HEK293 (cell line): ENCODE data around the gene ANTXR1.

ENCODE experiments used
- CTCF ChIA-PET: fragments of 350-600 bp; formaldehyde crosslinking; extraction: SDS; loops from one replicate; lab custom pipeline; 2021; ENCODE audit warnings: antibody characterized with exemption; lab: Yijun Ruan, JAX
- POLR2A ChIA-PET: fragments of 300-600 bp; formaldehyde crosslinking; extraction: SDS; loops from one replicate; lab custom pipeline; 2020; ENCODE audit warnings: antibody characterized with exemption, inconsistent platforms; lab: Yijun Ruan, JAX
- H3K27ac ChIP-seq: fragments of 200-500 bp; sonication (Bioruptor generic); 2 replicates; pipeline ENCODE4 v1.5.1; 2014; ENCODE audit warnings: low read depth, low read length, control low read depth, inconsistent platforms; ENCODE audit errors: extremely low read depth
- H3K36me3 ChIP-seq, 2 experiments: fragments of 200-500 bp in 1 of 2; sonication (Bioruptor generic) in 1 of 2; 1 replicate in 1 of 2; 2 replicates in 1 of 2; pipeline ENCODE4 v1.5.1; 2014 to 2017; ENCODE audit warnings: inconsistent platforms in 2 of 2, low read length in 2 of 2; ENCODE audit not compliant: control insufficient read depth in 2 of 2, insufficient read depth in 1 of 2
- H3K4me1 ChIP-seq: fragments of 200-500 bp; sonication (Bioruptor generic); 2 replicates; pipeline ENCODE4 v1.5.1; 2014; ENCODE audit warnings: mild to moderate bottlenecking, low read length, inconsistent platforms; ENCODE audit not compliant: control insufficient read depth, insufficient read depth
- H3K4me3 ChIP-seq: 2 replicates; pipeline ENCODE4 v1.5.1; 2011; ENCODE audit warnings: low read depth, mild to moderate bottlenecking, control low read depth, low read length, moderate library complexity
- H3K9me3 ChIP-seq: fragments of 200-500 bp; sonication (Bioruptor generic); 2 replicates; pipeline ENCODE4 v1.5.1; 2014; ENCODE audit warnings: low read depth, low read length, inconsistent platforms; ENCODE audit not compliant: control insufficient read depth, insufficient read depth
- BCL11A ChIP-seq: fragments of 450-650 bp; formaldehyde crosslinking; IDR thresholded peaks from 2 replicates; pipeline ENCODE4 v1.5.1; 2016; ENCODE audit warnings: low read depth, missing biosample characterization, missing genetic modification characterization
- BCL11B ChIP-seq: fragments of 450-650 bp; formaldehyde crosslinking; IDR thresholded peaks from 2 replicates; pipeline ENCODE4 v1.5.1; 2016; ENCODE audit warnings: low read depth, missing biosample characterization, missing genetic modification characterization
- FEZF1 ChIP-seq: fragments of 450-650 bp; formaldehyde crosslinking; IDR thresholded peaks from 2 replicates; pipeline ENCODE4 v1.5.1; 2016; ENCODE audit warnings: missing biosample characterization, missing genetic modification characterization
- GLI2 ChIP-seq: fragments of 450-650 bp; formaldehyde crosslinking; IDR thresholded peaks from 2 replicates; pipeline ENCODE4; 2017; ENCODE audit warnings: missing biosample characterization, missing genetic modification characterization, low read depth, borderline replicate concordance
- GLI4 ChIP-seq: fragments of 450-650 bp; formaldehyde crosslinking; IDR thresholded peaks from 2 replicates; pipeline ENCODE4 v1.5.1; 2016; ENCODE audit warnings: missing biosample characterization, missing genetic modification characterization
- GLIS1 ChIP-seq: fragments of 450-650 bp; formaldehyde crosslinking; IDR thresholded peaks from 2 replicates; pipeline ENCODE4 v1.5.1; 2016; ENCODE audit warnings: missing biosample characterization, missing genetic modification characterization
- HOXA7 ChIP-seq: sonication (generic); formaldehyde crosslinking; IDR thresholded peaks from 2 replicates; pipeline ENCODE4 v1.8.1; 2022; ENCODE audit warnings: missing genetic modification reagents, borderline replicate concordance
- HOXD13 ChIP-seq: sonication (generic); formaldehyde crosslinking; IDR thresholded peaks from 2 replicates; pipeline ENCODE4 v1.8.0; 2022; ENCODE audit warnings: missing genetic modification reagents, borderline replicate concordance
- IKZF3 ChIP-seq: fragments of 450-650 bp; IDR thresholded peaks from 2 replicates; pipeline ENCODE4 v1.5.0; 2018; ENCODE audit warnings: missing biosample characterization, mild to moderate bottlenecking, missing genetic modification characterization, moderate library complexity
- MZF1 ChIP-seq: fragments of 450-650 bp; formaldehyde crosslinking; IDR thresholded peaks from 2 replicates; pipeline ENCODE4 v1.5.1; 2017; ENCODE audit warnings: missing biosample characterization, missing genetic modification characterization, borderline replicate concordance
- ZEB2 ChIP-seq: fragments of 450-650 bp; formaldehyde crosslinking; IDR thresholded peaks from 2 replicates; pipeline ENCODE4 v1.5.1; 2016; ENCODE audit warnings: missing biosample characterization, missing genetic modification characterization
- ZFP37 ChIP-seq: fragments of 450-650 bp; formaldehyde crosslinking; IDR thresholded peaks from 2 replicates; pipeline ENCODE4 v1.5.1; 2016; ENCODE audit warnings: missing biosample characterization, missing genetic modification characterization
- ZNF148 ChIP-seq: fragments of 450-650 bp; formaldehyde crosslinking; IDR thresholded peaks from 2 replicates; pipeline ENCODE4 v1.5.0; 2017; ENCODE audit warnings: missing biosample characterization, missing genetic modification characterization, borderline replicate concordance
- ZNF214 ChIP-seq: fragments of 450-650 bp; formaldehyde crosslinking; IDR thresholded peaks from 2 replicates; pipeline ENCODE4 v1.5.1; 2017; ENCODE audit warnings: missing biosample characterization, mild to moderate bottlenecking, missing genetic modification characterization, borderline replicate concordance
- ZNF223 ChIP-seq: fragments of 450-650 bp; formaldehyde crosslinking; IDR thresholded peaks from 2 replicates; pipeline ENCODE4 v1.5.1; 2016; ENCODE audit warnings: missing biosample characterization, missing genetic modification characterization
- ZNF23 ChIP-seq: fragments of 450-650 bp; formaldehyde crosslinking; IDR thresholded peaks from 2 replicates; pipeline ENCODE4 v1.5.1; 2016; ENCODE audit warnings: missing biosample characterization, missing genetic modification characterization, borderline replicate concordance
- ZNF239 ChIP-seq: fragments of 450-650 bp; formaldehyde crosslinking; IDR thresholded peaks from 2 replicates; pipeline ENCODE4 v1.5.1; 2016; ENCODE audit warnings: missing biosample characterization, missing genetic modification characterization
- ZNF248 ChIP-seq: fragments of 450-650 bp; formaldehyde crosslinking; IDR thresholded peaks from 2 replicates; pipeline ENCODE4 v1.5.1; 2017; ENCODE audit warnings: missing biosample characterization, missing genetic modification characterization
- ZNF280C ChIP-seq: fragments of 450-650 bp; formaldehyde crosslinking; IDR thresholded peaks from 2 replicates; pipeline ENCODE4 v1.5.1; 2016; ENCODE audit warnings: missing biosample characterization, missing genetic modification characterization
- ZNF341 ChIP-seq: fragments of 450-650 bp; formaldehyde crosslinking; IDR thresholded peaks from 2 replicates; pipeline ENCODE4; 2016; ENCODE audit warnings: low read depth, missing biosample characterization, missing genetic modification characterization
- ZNF404 ChIP-seq: fragments of 450-650 bp; formaldehyde crosslinking; IDR thresholded peaks from 2 replicates; pipeline ENCODE4 v1.5.1; 2017; ENCODE audit warnings: missing biosample characterization, missing genetic modification characterization
- ZNF423 ChIP-seq: fragments of 450-650 bp; formaldehyde crosslinking; IDR thresholded peaks from 2 replicates; pipeline ENCODE4 v1.5.1; 2016; ENCODE audit warnings: missing biosample characterization, missing genetic modification characterization
- ZNF571 ChIP-seq: fragments of 450-650 bp; formaldehyde crosslinking; IDR thresholded peaks from 2 replicates; pipeline ENCODE4 v1.5.0; 2017; ENCODE audit warnings: missing biosample characterization, missing genetic modification characterization
- ZNF624 ChIP-seq: fragments of 450-650 bp; formaldehyde crosslinking; IDR thresholded peaks from 2 replicates; pipeline ENCODE4 v1.5.1; 2017; ENCODE audit warnings: missing biosample characterization, missing genetic modification characterization
- ZNF658 ChIP-seq: fragments of 450-650 bp; formaldehyde crosslinking; IDR thresholded peaks from 2 replicates; pipeline ENCODE4; 2016; ENCODE audit warnings: missing biosample characterization, missing genetic modification characterization
- ZNF664 ChIP-seq: fragments of 450-650 bp; formaldehyde crosslinking; IDR thresholded peaks from 2 replicates; pipeline ENCODE4 v1.5.1; 2016; ENCODE audit warnings: missing biosample characterization, missing genetic modification characterization
- ZNF776 ChIP-seq: fragments of 450-650 bp; formaldehyde crosslinking; IDR thresholded peaks from 2 replicates; pipeline ENCODE4 v1.5.0; 2017; ENCODE audit warnings: missing biosample characterization, missing genetic modification characterization, borderline replicate concordance
- ZNF830 ChIP-seq: fragments of 450-650 bp; IDR thresholded peaks from 2 replicates; pipeline ENCODE4 v1.5.0; 2018; ENCODE audit warnings: missing biosample characterization, missing genetic modification characterization, low read depth, mild to moderate bottlenecking, moderate library complexity
- ZSCAN5A ChIP-seq: fragments of 450-650 bp; formaldehyde crosslinking; IDR thresholded peaks from 2 replicates; pipeline ENCODE4 v1.5.1; 2016; ENCODE audit warnings: missing biosample characterization, missing genetic modification characterization

The ANTXR1 gene

DNA sequence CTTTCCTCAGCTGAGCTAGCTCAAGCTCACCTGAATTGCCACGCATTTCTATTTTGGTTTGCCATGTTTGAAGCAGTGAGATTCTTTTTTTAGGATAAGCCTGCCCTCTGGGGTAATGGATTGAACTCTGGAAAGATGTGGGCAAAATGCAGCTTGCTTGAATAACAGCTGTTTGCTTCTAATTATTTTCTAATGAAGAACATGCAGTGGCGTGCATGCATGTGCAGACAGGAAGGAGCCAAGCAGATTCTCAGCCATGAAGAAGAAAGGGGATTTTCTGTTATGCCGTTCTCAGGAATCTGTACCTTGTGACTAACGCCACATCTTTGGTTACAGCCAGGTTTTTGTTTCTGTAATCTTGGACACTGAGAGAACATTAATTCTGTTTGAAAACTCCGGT, 171.2 kb downstream of the ANTXR1 start:
- Histone ChIP-seq H3K4me1 (no peaks in the 10 kb centered on the region), H3K27ac (no peak overlapping the region), H3K9me3 (no peaks in the 10 kb centered on the region), H3K36me3 (peaks cover 12 to 27% of the 10 kb centered on the region in 2 experiments), H3K4me3 (no peak overlapping the region)
- CTCF ChIA-PET, result interaction anchor here (0.5 to 1.0 kb wide), 2 partner anchors 12 to 722 kb away, joined by 3 to 6 read pairs; no protein-coding TSS in a partner anchor
- TF ChIP-seq FEZF1 (tag by site-specific recombination) (no peak), ZNF239 (tag by site-specific recombination) (no peak), BCL11A (tag by site-specific recombination) (no peak), ZNF248 (tag by site-specific recombination) (no peak), ZNF423 (tag by site-specific recombination) (no peak), ZEB2 (no peak), ZNF658 (no peak), ZNF223 (tag by site-specific recombination) (no peak), IKZF3 (tag by site-specific recombination) (no peak), HOXA7 (CRISPR knock-in tag) (no peak), GLI4 (tag by site-specific recombination) (no peak), ZSCAN5A (no peak), ZNF404 (no peak)
- POLR2A ChIA-PET, result no interaction called here

- ChIA-PET POLR2A (no interaction called here), CTCF (no interaction called here)
- TF ChIP-seq ZNF23 (tag by site-specific recombination) (no peak), GLIS1 (tag by site-specific recombination) (peak; percentile 82), MZF1 (tag by site-specific recombination) (peak; percentile 75; the same call in 1 of the 2 replicates), ZNF830 (tag by site-specific recombination) (no peak)
- no peak overlapping the region for H3K4me3 ChIP-seq
- no peak overlapping the region for H3K27ac ChIP-seq
- peaks cover 12 to 27% of the 10 kb centered on the region in 2 experiments for H3K36me3 ChIP-seq
- H3K4me1 ChIP-seq, result no peaks in the 10 kb centered on the region
- no peaks in the 10 kb centered on the region for H3K9me3 ChIP-seq
Observed at GRCh38 chr2:69185807-69186206, 172.8 kb downstream of the ANTXR1 start.

- CTCF ChIA-PET, result interaction anchor here (1.0 kb wide), 1 partner anchor 120 kb away, joined by 3 read pairs; no protein-coding TSS in a partner anchor
- Histone ChIP-seq H3K36me3 (peaks cover 12 to 26% of the 10 kb centered on the region in 2 experiments), H3K9me3 (no peaks in the 10 kb centered on the region), H3K27ac (no peak overlapping the region), H3K4me3 (no peak overlapping the region), H3K4me1 (no peaks in the 10 kb centered on the region)
- POLR2A ChIA-PET, result no interaction called here
- no peak for TF ChIP-seq BCL11B
- TF ChIP-seq GLI2 (tag by site-specific recombination), result no peak
- TF ChIP-seq HOXD13 (CRISPR knock-in tag), result no peak
- no peak for TF ChIP-seq ZNF214 (tag by site-specific recombination)
- no peak for TF ChIP-seq ZNF341
- no peak for TF ChIP-seq ZNF148 (tag by site-specific recombination)
- no peak for TF ChIP-seq ZNF776
- TF ChIP-seq ZFP37 (tag by site-specific recombination), result no peak
- TF ChIP-seq ZNF624 (tag by site-specific recombination), result no peak
- no peak for TF ChIP-seq ZNF571 (tag by site-specific recombination)
- no peak for TF ChIP-seq ZNF280C (tag by site-specific recombination)
- no peak for TF ChIP-seq ZNF248 (tag by site-specific recombination)
- no peak for TF ChIP-seq ZNF664 (tag by site-specific recombination)
Observed at GRCh38 chr2:69186614-69187013, 173.6 kb downstream of the ANTXR1 start.
